HL-60 (cell line): ENCODE results near the gene PBOV1.

Experiments used
- GABPA ChIP-seq: IDR thresholded peaks from 2 replicates; pipeline ENCODE4 v1.6.1; 2012; ENCODE audit warnings: low read depth
- POLR2AphosphoS5 ChIP-seq: IDR thresholded peaks from 2 replicates; pipeline ENCODE4 v1.6.1; 2012; ENCODE audit warnings: low read depth
- TF ChIP-seq, protein P1 (sequence below): IDR thresholded peaks from one replicate; pipeline ENCODE4 v1.5.1; 2011; ENCODE audit warnings: low read length, control low read depth, inconsistent platforms; ENCODE audit not compliant: insufficient read depth

DNA sequence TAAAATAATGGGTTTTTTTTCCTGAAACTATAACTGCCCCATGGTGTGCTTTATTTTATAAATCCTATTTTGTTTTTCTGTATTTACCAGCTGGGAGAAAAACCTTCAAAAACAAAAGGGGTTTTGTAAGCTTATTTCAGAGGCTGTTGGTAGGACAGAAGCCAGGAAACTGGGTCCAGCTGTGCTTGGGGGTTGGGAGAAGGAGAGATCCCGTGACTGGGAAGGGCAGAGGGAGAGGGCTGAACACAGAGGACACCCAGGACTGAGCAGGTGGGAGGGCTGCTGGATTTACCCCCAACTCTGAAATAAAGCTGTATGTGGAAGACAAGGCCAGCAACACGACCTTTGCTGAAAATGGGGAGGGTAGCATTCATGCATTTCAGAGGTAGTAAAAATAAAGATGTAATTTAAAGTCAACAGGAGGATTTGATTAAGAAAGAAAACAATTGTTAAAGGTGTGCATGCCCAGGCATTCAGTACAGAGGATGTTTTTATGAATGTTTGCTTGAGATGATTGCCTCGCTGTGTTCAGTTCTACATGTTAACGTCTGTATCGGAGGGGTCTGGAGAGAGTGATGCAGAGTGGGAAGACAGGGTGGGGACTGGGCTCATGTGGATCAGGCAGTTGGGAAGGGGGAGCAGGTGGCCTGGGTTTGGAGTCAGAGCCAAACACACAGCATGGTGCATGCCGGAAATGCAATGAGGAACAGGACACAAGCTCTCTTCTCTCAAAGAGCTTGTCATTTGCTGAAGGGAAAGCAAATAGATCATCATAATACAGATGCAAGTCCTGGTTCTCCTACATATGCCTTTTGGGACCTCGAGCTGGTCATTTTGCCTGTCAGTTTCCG lies 35.1 kb downstream of the PBOV1 start:
- TF ChIP-seq, protein P1, sequence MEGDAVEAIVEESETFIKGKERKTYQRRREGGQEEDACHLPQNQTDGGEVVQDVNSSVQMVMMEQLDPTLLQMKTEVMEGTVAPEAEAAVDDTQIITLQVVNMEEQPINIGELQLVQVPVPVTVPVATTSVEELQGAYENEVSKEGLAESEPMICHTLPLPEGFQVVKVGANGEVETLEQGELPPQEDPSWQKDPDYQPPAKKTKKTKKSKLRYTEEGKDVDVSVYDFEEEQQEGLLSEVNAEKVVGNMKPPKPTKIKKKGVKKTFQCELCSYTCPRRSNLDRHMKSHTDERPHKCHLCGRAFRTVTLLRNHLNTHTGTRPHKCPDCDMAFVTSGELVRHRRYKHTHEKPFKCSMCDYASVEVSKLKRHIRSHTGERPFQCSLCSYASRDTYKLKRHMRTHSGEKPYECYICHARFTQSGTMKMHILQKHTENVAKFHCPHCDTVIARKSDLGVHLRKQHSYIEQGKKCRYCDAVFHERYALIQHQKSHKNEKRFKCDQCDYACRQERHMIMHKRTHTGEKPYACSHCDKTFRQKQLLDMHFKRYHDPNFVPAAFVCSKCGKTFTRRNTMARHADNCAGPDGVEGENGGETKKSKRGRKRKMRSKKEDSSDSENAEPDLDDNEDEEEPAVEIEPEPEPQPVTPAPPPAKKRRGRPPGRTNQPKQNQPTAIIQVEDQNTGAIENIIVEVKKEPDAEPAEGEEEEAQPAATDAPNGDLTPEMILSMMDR, result no peak
- TF ChIP-seq POLR2AphosphoS5, result no peak
- TF ChIP-seq GABPA, result no peak
